OCI-LY7 (cell line): ENCODE measurements around the gene RAB17.

Experiments used
- CTCF ChIP-seq: fragments of 200-600 bp; sonication (generic); conservative IDR thresholded peaks from 2 replicates; pipeline ENCODE4 v1.5.1; 2014; ENCODE audit warnings: mild to moderate bottlenecking, antibody characterized with exemption, low read length, moderate library complexity, mixed read lengths
- EZH2phosphoT487 ChIP-seq: fragments of 200-600 bp; sonication (generic); IDR thresholded peaks from 2 replicates; pipeline ENCODE4 v1.6.1; 2018; ENCODE audit warnings: low read depth, borderline replicate concordance, mild to moderate bottlenecking, mixed run types, antibody characterized with exemption, low read length, moderate library complexity, mixed read lengths

GRCh38 chr2:237630216-237631000 is 39.9 kb upstream of the RAB17 start:
- TF ChIP-seq EZH2phosphoT487: no peak
- no peak for TF ChIP-seq CTCF
